ENCODE measurements around the gene OSTC. TPM values are rescaled to one million over a fixed set of nuclear protein-coding genes. Genes with fewer than 3 reads are reported as not detected.

The OSTC gene
- total and polyA plus RNA-seq, 2 experiments from 2014 or later, result 149 to 402 TPM

GRCh38 chr4:108635070-108635655 lies 15.2 kb upstream of the OSTC start:
- H3K4me3 ChIP-seq, result no peak overlapping the region
- peaks cover 36% of the 10 kb centered on the region for H3K36me3 ChIP-seq
- H3K9me3 ChIP-seq (ENCODE audit: low read depth), result no peaks in the 10 kb centered on the region
- H3K4me1 ChIP-seq (ENCODE audit: low read depth), result no peaks in the 10 kb centered on the region
- TF ChIP-seq CTCF (IDR thresholded peaks at IDR 0.05; ENCODE audit: low read depth, low read length), result no peak
- H3K27me3 ChIP-seq, result no peaks in the 10 kb centered on the region
- H3K27ac ChIP-seq, result no peak overlapping the region
- no peak for DNase-seq (ENCODE audit: low read depth in 1 of 2, low spot score in 1 of 2)

- Histone ChIP-seq H3K27me3 (no peaks in the 10 kb centered on the region), H3K27ac (no peak overlapping the region), H3K4me1 (ENCODE audit: low read depth) (no peaks in the 10 kb centered on the region), H3K4me3 (no peak overlapping the region), H3K9me3 (ENCODE audit: low read depth) (no peaks in the 10 kb centered on the region), H3K36me3 (peaks cover 27% of the 10 kb centered on the region)
- DNase-seq (ENCODE audit: low read depth in 1 of 2, low spot score in 1 of 2), result no peak
- TF ChIP-seq CTCF (IDR thresholded peaks at IDR 0.05; ENCODE audit: low read depth, low read length), result no peak
Measured at GRCh38 chr4:108636246-108636645, 14.2 kb upstream of the OSTC start.

- DNase-seq (ENCODE audit: low read depth in 1 of 2, low spot score in 1 of 2), result peak in 1 of 2 donors; percentile 30
- TF ChIP-seq CTCF (IDR thresholded peaks at IDR 0.05; ENCODE audit: low read depth, low read length), result peak; percentile 30
Measured at GRCh38 chr4:108637856-108638255, 12.5 kb upstream of the OSTC start.

GRCh38 chr4:108644237-108644636 lies 6.2 kb upstream of the OSTC start:
- no peak overlapping the region for H3K27ac ChIP-seq
- DNase-seq (ENCODE audit: low read depth in 1 of 2, low spot score in 1 of 2), result peak in 1 of 2 donors; percentile 11
- H3K36me3 ChIP-seq, result no peaks in the 10 kb centered on the region
- no peaks in the 10 kb centered on the region for H3K4me1 ChIP-seq (ENCODE audit: low read depth)
- H3K27me3 ChIP-seq, result no peaks in the 10 kb centered on the region
- TF ChIP-seq CTCF (IDR thresholded peaks at IDR 0.05; ENCODE audit: low read depth, low read length), result no peak
- no peak overlapping the region for H3K4me3 ChIP-seq
- no peaks in the 10 kb centered on the region for H3K9me3 ChIP-seq (ENCODE audit: low read depth)

More at GRCh38 chr4:108637856-108638255, 12.5 kb upstream of the OSTC start:
- no peak overlapping the region for H3K4me3 ChIP-seq
- peaks cover 13% of the 10 kb centered on the region for H3K36me3 ChIP-seq
- no peaks in the 10 kb centered on the region for H3K9me3 ChIP-seq (ENCODE audit: low read depth)
- H3K4me1 ChIP-seq (ENCODE audit: low read depth), result no peaks in the 10 kb centered on the region
- no peak overlapping the region for H3K27ac ChIP-seq
- no peaks in the 10 kb centered on the region for H3K27me3 ChIP-seq

GRCh38 chr4:108646706-108647105 lies 3.7 kb upstream of the OSTC start:
- H3K27ac ChIP-seq, result no peak overlapping the region
- H3K36me3 ChIP-seq, result no peaks in the 10 kb centered on the region
- TF ChIP-seq CTCF (IDR thresholded peaks at IDR 0.05; ENCODE audit: low read depth, low read length), result no peak
- no peaks in the 10 kb centered on the region for H3K9me3 ChIP-seq (ENCODE audit: low read depth)
- peaks cover under 1% of the 10 kb centered on the region for H3K4me1 ChIP-seq (ENCODE audit: low read depth)
- no peak for DNase-seq (ENCODE audit: low read depth in 1 of 2, low spot score in 1 of 2)
- H3K27me3 ChIP-seq, result no peaks in the 10 kb centered on the region
- H3K4me3 ChIP-seq, result no peak overlapping the region

All from cardiac muscle cell (in vitro differentiated cells and primary cell).